ENCODE measurements around the gene COX5B.
"Not testable (repeated sequence)": the region's sequence is repeated elsewhere in the genome, so short reads cannot be mapped to it uniquely, and the experiment has no call there.

The COX5B gene

DNA sequence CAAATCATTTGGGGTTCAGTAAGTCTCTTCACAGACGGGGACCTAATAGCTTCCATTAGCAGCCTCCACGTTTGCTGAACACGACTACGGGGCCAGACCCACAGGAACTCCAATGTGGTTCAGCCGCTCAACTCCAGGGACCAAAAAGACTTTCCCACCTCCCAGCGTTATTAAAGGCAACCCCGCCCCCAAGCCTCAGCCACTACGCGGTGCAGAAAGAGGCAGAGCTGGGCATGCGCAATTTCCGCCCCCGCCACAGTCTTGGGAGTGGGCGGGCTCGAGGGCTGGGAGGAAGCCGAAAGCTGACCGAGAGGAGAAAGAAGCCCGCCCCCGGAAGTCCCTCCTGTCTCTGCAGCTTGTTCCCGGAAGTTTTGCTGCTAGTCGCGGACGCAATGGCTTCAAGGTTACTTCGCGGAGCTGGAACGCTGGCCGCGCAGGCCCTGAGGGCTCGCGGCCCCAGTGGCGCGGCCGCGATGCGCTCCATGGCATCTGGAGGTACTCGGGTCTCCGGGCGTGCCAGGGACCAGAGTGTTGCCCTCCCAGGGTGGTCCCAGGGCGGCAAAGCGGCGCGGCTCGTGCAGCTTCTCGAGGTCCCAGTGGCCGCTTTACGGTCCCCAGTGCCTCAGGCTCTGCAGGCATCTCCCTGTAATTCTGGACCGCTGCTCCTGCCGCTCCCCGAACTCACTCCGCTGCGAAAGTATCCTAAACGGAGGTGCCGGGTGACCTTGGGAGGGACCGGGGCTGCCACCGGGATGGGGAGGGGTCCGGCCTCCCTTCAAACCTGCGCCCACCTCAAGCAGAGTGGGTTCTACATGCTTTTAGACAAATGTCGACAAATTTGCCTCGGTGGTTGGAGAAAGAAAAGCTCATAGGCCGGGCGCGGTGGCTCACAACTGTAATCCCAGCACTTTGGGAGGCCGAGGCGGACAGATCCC, at the start of gene COX5B (continued):
- TF ChIP-seq, protein P1, sequence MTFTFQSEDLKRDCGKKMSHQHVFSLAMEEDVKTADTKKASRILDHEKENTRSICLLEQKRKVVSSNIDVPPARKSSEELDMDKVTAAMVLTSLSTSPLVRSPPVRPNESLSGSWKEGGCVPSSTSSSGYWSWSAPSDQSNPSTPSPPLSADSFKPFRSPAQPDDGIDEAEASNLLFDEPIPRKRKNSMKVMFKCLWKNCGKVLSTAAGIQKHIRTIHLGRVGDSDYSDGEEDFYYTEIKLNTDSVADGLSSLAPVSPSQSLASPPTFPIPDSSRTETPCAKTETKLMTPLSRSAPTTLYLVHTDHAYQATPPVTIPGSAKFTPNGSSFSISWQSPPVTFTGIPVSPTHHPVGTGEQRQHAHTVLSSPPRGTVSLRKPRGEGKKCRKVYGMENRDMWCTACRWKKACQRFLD (tag by site-specific recombination; IDR thresholded peaks at IDR 0.05), result no peak
- TF ChIP-seq ZNF670 (tag by site-specific recombination; IDR thresholded peaks at IDR 0.05; ENCODE audit: low read depth), result no peak
- TF ChIP-seq, protein P2, sequence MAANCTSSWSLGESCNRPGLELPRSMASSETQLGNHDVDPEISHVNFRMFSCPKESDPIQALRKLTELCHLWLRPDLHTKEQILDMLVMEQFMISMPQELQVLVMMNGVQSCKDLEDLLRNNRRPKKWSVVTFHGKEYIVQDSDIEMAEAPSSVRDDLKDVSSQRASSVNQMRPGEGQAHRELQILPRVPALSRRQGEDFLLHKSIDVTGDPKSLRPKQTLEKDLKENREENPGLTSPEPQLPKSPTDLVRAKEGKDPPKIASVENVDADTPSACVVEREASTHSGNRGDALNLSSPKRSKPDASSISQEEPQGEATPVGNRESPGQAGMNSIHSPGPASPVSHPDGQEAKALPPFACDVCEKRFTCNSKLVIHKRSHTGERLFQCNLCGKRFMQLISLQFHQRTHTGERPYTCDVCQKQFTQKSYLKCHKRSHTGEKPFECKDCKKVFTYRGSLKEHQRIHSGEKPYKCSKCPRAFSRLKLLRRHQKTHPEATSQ (tag by site-specific recombination; IDR thresholded peaks at IDR 0.05), result no peak
- peak; percentile 76 for TF ChIP-seq KLF9 (tag by site-specific recombination; IDR thresholded peaks at IDR 0.05; ENCODE audit: low read depth)
- TF ChIP-seq, protein P3, sequence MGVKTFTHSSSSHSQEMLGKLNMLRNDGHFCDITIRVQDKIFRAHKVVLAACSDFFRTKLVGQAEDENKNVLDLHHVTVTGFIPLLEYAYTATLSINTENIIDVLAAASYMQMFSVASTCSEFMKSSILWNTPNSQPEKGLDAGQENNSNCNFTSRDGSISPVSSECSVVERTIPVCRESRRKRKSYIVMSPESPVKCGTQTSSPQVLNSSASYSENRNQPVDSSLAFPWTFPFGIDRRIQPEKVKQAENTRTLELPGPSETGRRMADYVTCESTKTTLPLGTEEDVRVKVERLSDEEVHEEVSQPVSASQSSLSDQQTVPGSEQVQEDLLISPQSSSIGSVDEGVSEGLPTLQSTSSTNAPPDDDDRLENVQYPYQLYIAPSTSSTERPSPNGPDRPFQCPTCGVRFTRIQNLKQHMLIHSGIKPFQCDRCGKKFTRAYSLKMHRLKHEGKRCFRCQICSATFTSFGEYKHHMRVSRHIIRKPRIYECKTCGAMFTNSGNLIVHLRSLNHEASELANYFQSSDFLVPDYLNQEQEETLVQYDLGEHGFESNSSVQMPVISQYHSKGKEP (tag by site-specific recombination; IDR thresholded peaks at IDR 0.05), result no peak
- no peak for TF ChIP-seq ZNF776 (tag by site-specific recombination; IDR thresholded peaks at IDR 0.05; ENCODE audit: borderline replicate concordance)
- no peak for TF ChIP-seq ZNF114 (tag by site-specific recombination; IDR thresholded peaks at IDR 0.05)

DNA sequence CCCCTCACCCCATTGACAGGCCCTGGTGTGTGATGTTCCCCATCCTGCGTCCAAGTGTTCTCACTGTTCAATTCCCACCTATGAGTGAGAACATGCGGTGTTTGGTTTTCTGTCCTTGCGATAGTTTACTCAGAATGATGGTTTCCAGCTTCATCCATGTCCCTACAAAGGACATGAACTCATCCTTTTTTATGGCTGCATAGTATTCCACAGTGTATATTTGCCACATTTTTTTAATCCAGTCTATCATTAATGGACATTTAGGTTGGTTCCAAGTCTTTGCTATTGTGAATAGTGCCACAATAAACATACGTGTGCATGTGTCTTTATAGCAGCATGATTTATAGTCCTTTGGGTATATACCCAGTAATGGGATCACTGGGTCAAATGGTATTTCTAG, 49.7 kb upstream of the COX5B start:
- H3K9me3 ChIP-seq (ENCODE audit: control insufficient read depth, insufficient read depth, low read depth, low read length); CTCF ChIA-PET; POLR2A ChIA-PET; H3K27ac ChIP-seq (ENCODE audit: extremely low read depth, low read depth, low read length); H3K36me3 ChIP-seq (ENCODE audit: control insufficient read depth in 2 of 2, insufficient read depth in 1 of 2, low read length in 2 of 2); H3K4me1 ChIP-seq (ENCODE audit: control insufficient read depth, insufficient read depth, low read length); H3K4me3 ChIP-seq (ENCODE audit: low read depth, low read length): not testable (repeated sequence)
- peak; percentile 52; the same call in 1 of the 2 replicates for TF ChIP-seq ZNF146 (tag by site-specific recombination; IDR thresholded peaks at IDR 0.05)

DNA sequence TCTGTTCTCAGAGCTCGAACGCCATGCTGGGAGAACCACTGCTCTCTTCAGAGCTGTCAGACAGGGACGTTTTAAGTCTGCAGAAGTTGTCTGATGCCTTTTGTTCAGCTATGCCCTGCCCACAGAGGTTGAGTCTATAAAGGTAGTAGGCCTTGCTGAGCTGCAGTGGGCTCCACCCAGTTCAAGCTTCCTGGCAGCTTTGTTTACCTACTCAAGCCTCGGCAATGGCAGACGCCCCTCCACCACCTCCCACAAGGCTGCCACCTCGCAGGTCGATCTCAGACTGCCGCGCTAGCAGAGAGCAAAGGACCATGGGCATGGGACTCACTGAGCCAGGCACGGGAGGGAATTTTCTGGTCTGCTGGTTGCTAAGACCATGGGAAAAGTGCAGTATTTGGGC, 44.3 kb upstream of the COX5B start:
- H3K27ac ChIP-seq (ENCODE audit: extremely low read depth, low read depth, low read length); H3K4me3 ChIP-seq (ENCODE audit: low read depth, low read length); H3K4me1 ChIP-seq (ENCODE audit: control insufficient read depth, insufficient read depth, low read length); H3K9me3 ChIP-seq (ENCODE audit: control insufficient read depth, insufficient read depth, low read depth, low read length); H3K36me3 ChIP-seq (ENCODE audit: control insufficient read depth in 2 of 2, insufficient read depth in 1 of 2, low read length in 2 of 2); POLR2A ChIA-PET; CTCF ChIA-PET: not testable (repeated sequence)

DNA sequence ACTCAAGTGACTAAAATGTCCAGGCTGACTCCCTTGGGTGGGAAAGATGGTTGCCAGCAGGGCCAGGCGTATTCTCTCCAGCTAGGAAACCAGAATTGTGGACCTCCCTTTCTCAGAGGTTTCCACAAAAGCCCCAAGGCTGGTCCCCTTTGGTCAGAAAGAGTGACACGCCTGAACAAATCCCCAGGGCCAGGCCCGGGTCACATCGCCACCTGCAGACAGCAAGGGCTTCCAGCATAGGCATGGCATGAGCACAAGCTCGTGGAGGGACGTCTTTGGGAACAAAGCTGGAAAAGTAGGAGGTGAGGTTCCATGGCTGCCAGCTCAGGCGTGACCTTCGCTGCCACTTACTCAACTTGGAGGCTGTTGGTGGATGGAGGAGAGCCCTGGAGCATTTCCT, 40.8 kb upstream of the COX5B start:
- POLR2A ChIA-PET, CTCF ChIA-PET: not testable (repeated sequence)

DNA sequence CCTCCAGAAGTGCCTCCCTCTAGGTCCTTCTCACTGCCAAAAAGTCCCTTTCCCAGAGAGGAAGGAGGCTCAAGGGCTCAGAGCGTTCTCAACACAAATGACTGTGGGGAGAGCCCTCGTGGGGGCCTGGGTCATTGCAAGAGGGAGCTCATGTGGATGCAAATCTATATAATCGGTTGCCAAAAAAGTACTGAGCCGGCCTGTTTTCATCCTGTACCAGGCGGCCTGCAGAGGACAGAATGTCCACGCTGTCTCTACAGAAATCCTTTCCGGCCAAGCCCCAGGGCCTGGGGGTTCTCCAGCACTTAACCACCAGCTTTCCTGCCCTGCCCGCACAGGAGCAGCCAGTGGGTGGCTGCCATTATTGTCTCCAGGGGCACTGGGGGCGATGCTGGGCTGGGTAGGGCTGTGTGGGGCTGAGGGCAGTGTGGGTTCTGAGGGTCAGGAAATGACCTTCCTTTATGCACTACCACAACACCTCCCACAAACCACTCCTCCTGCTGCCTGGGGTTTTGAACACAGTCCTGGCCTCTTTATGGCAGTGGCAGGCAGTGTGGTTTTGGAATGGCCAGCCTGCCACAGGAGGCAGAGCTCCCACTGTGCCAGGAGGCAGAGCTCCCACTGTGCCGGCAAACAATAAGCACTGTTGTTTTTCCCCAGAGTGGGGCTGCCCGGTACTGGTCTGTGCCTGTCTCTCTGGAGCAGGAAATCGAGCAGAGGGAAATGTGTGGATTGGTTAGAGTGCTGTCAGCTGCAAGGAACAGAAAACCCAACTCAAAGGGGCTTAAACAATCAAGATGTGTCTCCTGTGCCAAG, 40.1 kb upstream of the COX5B start:
- H3K27ac ChIP-seq (ENCODE audit: extremely low read depth, low read depth, low read length); H3K4me1 ChIP-seq (ENCODE audit: control insufficient read depth, insufficient read depth, low read length); H3K36me3 ChIP-seq (ENCODE audit: control insufficient read depth in 2 of 2, insufficient read depth in 1 of 2, low read length in 2 of 2); POLR2A ChIA-PET; CTCF ChIA-PET; H3K4me3 ChIP-seq (ENCODE audit: low read depth, low read length); H3K9me3 ChIP-seq (ENCODE audit: control insufficient read depth, insufficient read depth, low read depth, low read length): not testable (repeated sequence)

More for the DNA sequence above, 40.8 kb upstream of the COX5B start:
- H3K27ac ChIP-seq (ENCODE audit: extremely low read depth, low read depth, low read length); H3K9me3 ChIP-seq (ENCODE audit: control insufficient read depth, insufficient read depth, low read depth, low read length); H3K36me3 ChIP-seq (ENCODE audit: control insufficient read depth in 2 of 2, insufficient read depth in 1 of 2, low read length in 2 of 2); H3K4me1 ChIP-seq (ENCODE audit: control insufficient read depth, insufficient read depth, low read length); H3K4me3 ChIP-seq (ENCODE audit: low read depth, low read length): not testable (repeated sequence)

DNA sequence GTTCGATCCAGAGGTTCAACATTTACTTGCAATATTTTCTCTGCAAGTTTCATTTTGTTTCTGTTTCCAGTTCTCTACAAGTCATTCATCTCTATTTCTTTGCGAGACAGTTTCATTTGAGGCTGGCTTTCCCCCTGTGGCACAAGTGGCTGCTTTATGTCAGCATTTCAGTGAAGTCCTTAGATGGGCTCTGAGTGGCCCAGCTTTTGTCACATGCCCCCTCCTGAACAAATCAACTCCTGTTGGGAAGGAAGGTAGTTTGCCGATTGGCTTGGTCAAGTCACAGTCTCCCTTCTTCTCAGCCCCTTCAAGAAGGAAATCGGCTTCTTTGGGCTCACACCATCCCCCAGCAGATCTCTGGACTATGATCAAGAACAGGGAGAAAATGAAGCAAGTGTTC, 37.1 kb upstream of the COX5B start:
- H3K9me3 ChIP-seq (ENCODE audit: control insufficient read depth, insufficient read depth, low read depth, low read length); CTCF ChIA-PET; H3K4me1 ChIP-seq (ENCODE audit: control insufficient read depth, insufficient read depth, low read length); POLR2A ChIA-PET; H3K27ac ChIP-seq (ENCODE audit: extremely low read depth, low read depth, low read length); H3K4me3 ChIP-seq (ENCODE audit: low read depth, low read length); H3K36me3 ChIP-seq (ENCODE audit: control insufficient read depth in 2 of 2, insufficient read depth in 1 of 2, low read length in 2 of 2): not testable (repeated sequence)

DNA sequence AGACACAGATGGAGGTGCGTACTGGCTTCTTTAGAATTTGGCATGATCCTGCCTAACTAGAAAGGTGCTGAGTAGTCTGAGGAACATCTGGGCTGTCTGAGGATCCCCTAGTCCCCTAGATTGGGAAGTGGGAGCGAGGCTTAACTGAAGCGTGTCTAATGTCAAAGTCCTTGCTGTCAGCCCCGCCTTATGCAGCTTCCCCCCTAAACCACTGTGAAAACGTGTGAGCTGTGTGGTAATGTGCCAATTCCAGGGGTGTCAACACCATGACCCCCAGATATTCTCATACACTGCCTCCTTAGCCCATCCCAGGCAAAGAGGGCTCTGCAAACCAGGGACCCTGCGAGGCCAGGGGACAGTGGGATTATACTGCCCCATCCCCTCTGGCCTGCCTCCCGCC, 34.0 kb upstream of the COX5B start:
- H3K4me3 ChIP-seq (ENCODE audit: low read depth, low read length); H3K36me3 ChIP-seq (ENCODE audit: control insufficient read depth in 2 of 2, insufficient read depth in 1 of 2, low read length in 2 of 2); H3K4me1 ChIP-seq (ENCODE audit: control insufficient read depth, insufficient read depth, low read length); H3K27ac ChIP-seq (ENCODE audit: extremely low read depth, low read depth, low read length); CTCF ChIA-PET; POLR2A ChIA-PET; H3K9me3 ChIP-seq (ENCODE audit: control insufficient read depth, insufficient read depth, low read depth, low read length): not testable (repeated sequence)

DNA sequence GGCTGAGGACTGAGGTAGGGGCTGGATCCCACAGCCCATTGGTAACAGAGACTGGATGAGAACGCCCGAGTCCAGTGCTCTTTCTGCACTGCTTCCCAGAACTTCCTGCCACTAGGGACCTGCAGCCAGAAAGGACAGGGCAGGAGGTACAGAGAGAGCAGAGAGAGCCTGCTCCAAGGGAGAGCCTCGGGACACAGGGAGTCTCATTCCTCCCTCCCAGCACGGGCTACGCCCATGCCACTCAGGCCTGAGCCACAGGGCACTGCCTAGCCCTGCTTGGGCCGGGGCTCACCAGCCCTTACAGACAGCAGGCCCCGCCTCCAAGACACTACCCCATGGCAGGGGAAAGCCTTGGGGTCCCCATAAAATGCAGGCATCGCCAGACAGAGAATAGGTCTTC, 30.1 kb upstream of the COX5B start:
- H3K4me1 ChIP-seq (ENCODE audit: control insufficient read depth, insufficient read depth, low read length); H3K27ac ChIP-seq (ENCODE audit: extremely low read depth, low read depth, low read length); H3K4me3 ChIP-seq (ENCODE audit: low read depth, low read length); POLR2A ChIA-PET; H3K36me3 ChIP-seq (ENCODE audit: control insufficient read depth in 2 of 2, insufficient read depth in 1 of 2, low read length in 2 of 2); CTCF ChIA-PET; H3K9me3 ChIP-seq (ENCODE audit: control insufficient read depth, insufficient read depth, low read depth, low read length): not testable (repeated sequence)
